HG02588 (cell line): Measurements from ENCODE around the gene GADD45B.
"Not testable (repeated sequence)": the region's sequence is repeated elsewhere in the genome, so short reads cannot be mapped to it uniquely, and the experiment has no call there.

Experiments
- ATAC-seq: cut with Tn5 transposase; IDR thresholded peaks from one replicate; pipeline ENCODE4 v1.9.1; 2021; ENCODE audit warnings: mild to moderate bottlenecking, moderate library complexity; ENCODE audit not compliant: unreplicated experiment

GADD45B gene

DNA sequence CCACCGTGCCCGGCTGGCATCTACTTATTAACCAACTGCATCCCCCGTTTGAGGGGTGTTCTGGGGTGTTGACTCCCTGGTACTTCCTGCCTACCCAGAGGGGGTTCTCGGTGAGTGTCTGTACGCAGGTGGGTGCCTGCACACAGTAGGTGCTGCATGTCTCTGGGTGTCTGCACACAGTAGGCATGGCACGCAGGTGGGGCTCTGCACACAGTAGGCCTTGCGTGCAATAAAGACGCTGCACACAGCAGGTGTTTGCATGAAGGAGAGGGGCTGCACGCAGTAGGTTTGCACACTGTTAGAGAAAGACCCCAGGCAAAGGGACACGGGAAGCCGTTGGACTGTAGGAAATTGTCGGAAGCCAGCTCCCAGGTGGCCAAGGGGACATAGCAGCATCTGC lies 11.2 kb downstream of the GADD45B start:
- ATAC-seq = no peak

DNA sequence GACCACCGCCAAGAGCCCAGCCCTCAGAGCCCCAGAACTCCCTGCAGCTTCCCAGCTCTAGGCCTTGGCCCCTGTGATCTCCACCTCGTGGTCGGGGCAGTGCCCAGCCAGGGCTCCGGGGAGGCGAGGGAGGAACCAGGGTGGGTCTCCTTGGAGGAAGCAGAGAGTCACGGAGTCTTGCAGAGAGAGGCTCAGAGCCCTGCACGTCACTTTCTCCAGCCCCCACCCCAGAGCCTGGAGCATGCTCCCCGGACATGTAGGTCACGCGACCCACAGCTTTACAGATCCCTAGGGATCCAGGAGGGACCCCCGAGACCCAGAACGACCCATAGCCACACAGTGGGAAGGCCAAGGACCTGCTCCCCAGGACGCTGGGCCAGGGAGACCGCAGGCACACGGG lies 11.9 kb downstream of the GADD45B start:
- ATAC-seq = no peak

DNA sequence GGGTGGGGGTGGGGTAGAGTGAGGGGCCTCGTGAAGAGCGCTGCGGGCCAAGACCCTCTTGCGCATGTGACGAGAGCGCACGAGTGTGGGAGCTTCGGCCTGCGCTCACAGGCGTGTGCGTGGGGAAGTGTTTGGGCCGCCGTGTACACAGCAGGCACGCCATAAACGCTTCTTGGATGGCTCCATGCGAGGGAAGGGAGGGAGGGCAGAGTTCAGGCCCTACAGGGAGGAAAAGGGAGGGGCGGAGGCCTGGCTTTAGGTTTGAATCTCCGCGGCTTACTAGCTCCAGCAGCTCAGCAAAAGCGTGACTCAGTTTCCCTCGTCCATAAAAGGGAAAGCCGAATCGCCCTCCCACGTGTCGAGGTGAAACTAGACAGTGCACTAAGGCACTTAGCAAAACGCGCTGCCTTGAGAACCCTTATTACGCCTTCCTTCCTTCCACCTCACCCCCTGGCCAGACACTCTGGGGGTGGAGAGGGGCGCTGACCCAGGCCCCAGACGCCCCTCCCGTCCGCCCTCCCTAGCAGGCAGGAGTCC lies 12.5 kb downstream of the GADD45B start:
- ATAC-seq = no peak

DNA sequence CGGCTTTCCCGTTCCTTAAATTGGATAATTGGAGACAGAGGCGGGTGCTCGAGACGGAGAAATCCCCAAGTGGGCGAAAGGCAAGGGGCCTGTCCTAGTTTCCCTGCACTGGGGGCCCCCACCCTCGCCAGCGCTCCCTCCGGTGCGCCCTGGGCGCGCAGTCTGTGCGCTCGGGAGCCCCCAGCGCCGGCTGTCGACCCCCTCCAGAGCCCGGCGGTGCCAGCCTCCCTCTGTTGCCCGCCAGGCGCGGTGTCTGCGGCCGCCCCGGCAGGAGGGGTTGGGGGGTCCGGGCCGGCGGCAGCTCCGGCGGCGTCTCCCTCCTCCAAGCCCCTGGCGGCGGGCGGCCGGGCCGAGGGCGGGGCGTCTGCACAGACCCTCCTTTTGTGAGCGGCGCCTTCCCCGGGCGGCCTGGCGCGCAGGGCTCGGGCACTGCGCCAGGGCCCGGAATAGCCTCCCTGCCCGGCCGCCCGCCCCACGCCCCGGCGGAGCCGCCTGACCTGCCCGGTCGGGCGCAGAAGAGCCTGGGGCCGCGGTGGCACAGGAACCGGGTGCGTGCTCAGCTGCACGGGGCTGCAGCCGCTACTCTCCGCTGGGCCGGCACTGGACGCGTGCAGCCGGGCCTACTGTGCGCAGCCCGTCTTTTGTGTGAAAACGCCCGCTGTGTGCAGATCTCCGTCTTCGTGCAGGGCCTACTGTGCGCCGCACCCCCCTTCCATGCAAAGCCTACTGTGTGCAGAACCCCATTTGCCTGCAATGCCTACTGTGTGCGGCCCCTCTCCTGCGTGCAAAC lies 13.2 kb downstream of the GADD45B start:
- ATAC-seq = no peak

DNA sequence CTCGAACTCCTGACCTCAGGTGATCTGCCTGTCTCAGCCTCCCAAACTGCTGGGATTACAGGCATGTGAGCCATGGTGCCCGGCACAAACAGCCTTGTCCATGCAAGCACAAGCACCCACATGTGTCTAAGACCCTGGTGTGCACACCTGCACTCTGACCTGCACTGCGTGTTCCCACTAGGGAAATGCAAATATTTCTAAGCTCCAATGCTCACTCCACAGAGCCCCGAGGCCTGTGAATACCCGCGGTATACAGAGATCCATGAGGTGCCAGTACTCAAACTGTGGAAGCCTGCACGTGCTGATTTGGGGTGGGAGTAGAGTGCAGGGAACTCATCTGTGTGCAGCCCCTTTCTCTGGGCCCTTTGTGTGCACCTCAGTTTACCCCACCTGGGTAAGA lies 14.7 kb downstream of the GADD45B start:
- ATAC-seq = no peak

DNA sequence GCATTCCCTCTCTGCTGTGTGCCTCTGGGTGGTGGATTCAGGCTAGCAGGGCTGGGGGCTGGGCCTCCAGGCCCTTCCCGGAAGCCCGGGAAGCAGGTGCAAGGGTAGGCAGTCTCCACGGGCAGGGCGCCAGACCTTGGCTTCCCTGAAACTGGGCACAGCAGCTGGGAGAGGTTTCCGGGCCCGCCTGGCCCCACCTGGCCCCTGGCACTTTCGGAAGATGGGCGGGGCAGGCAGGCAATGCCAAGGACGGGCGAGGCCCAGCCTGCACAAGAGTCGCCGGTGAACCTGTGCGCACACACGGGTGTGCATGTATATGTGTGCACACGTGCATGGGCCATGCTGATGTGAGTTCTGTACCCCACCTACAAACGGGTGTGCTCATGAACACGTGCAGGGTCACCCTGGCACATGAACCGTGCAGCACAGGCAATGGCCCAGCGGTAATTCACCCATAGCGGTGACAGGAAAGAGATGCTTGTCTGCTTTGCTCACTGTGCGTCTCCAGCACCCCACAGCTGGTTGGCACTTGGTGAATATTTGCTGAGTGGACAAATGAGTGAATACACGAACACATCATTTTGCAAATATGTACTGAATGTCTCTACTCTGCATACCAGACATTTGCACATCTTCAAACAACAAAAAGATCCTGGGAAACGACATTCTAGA lies 15.3 kb downstream of the GADD45B start:
- no peak for ATAC-seq

DNA sequence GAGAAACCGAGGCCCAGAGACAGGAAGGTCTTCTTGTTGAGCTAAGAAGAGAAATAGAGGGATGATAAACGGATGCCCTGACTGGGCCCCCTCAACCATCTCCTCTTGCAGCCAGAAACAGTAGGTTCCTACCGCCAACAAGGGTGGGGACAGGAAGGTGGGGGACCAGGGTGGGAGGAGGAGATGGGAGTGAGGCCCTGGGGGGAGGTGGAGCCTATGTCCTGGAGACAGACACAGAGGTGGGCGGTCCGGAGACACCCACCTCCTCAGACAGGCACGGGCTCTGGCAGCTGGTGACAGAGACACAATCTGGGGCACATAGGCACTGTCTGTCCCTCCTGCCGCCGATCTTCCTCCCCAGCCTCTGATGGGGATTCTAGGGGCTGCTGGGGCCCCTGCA lies 16.9 kb downstream of the GADD45B start:
- ATAC-seq = no peak

DNA sequence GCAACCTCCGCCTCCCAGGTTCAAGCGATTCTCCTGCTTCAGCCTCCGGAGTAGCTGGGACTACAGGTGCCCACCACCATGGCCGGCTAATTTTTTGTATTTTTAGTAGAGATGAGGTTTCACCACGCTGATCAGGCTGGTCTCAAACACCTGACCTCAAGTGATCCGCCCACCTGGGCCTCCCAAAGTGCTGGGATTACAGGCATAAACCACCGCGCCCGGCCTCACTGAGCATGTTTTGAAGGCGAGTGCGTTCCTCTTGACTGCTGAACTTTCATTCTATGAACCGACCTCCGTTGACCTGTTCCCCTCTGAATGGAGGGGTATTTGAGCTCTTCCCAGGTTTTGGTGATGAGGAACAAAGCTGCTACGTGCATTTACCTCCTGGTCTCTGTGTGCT lies 17.5 kb downstream of the GADD45B start:
- ATAC-seq = not testable (repeated sequence)

DNA sequence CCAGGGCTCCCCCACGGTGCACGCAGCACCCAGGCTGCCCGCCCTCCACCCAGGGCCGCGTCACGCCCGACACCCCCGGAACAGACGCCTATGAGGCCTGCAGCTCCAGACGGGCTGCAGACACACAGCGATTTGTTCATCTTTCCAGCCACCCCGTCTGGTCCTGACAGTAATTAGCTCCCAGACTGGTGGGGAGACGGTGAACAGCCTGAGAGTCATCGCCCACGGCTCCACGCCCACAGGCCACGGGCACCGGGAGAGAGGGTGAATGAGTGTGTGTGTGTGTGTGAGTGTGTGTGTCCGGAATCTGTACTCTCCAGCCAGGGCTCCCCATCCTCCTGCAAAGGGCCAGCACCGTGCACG lies 18.1 kb downstream of the GADD45B start:
- no peak for ATAC-seq

DNA sequence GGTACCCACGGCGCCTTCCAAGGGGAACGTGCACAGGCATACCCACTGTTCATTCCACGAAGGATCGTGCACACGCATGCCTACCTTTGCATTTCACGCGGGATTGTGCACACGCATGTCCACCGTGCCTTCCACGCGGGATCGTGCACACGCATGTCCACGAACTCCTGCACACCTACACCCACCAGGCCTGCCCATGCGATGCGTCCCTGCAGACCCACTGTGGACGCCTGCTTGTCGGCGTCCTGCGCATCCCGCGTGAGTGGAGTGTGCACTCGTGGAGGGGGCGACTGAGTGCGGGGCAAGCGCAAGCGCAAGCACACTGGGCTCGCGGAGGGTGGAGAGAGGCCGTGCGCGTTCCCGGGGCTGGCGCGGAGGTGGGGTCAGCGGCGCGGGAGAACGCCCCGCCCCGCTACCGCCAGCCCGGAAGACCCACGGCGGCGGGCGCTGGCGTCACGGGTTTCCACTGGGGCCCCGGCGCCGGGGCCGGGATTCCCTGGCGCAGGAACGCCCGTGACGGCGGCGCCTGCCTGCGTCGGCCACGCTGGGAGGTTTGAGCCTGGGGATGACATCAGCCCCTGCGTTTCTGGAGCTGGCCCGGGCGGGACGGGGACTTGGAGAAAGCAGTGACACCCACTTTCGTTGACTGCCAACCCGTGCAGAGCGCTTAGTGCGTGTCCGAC lies 18.7 kb downstream of the GADD45B start:
- ATAC-seq = no peak

DNA sequence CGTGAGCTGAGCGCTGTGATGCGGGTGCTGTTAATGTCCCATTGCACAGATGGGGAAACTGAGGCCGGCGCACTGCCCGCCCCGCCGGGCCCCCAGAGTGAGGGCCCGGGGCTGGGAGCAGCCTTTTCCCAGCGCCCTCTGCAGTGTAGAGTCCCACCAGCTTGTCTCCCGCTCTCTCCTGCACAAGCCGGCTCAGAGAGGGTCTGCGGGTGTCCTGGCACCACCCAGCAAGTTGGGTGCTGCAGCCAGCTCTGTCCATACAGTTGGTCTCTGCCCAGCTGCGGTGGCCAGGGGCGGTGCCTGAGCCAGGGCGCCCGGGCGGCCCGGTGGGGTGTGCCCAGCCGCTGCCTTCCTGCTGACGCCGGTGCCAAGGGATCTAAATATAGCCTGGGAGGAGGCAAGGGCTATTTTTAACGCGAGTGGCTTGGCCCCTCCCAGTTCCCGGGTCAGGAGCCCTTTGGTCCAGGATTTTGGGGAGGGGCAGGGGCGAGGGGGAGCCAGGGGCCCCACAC lies 19.3 kb downstream of the GADD45B start:
- ATAC-seq = no peak

DNA sequence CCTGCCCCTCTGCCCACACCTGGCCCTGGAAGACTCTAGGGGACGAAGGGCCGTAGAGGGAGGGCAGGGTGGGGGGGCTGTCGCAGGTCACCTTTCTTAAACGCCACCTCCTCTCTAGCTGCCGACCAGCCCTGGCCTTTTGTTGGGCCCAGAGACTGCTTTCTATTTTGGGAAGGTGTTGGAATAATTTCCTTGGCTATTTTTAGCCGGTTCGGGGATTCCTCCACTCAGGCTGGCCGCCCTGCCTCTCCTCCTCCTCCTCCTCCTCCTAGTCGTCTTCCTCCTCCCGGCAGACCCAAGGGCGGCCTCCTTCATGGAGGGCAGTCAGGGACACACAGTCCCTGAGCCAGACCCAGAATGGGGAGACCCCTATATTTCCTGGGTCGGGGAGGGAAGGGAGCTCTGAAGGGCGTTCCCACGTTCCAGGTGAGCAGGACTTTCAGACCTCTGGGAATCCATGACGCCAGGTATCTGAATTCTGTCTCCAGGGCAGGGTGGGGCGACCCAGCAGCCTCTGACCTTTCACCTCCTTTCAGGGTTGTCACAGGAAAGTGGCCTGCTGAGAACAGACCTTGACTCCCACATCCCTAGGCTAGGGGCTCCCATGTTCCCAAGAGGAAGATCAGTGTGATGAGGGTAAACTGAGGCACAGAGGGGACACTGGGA lies 19.9 kb downstream of the GADD45B start:
- ATAC-seq = no peak

DNA sequence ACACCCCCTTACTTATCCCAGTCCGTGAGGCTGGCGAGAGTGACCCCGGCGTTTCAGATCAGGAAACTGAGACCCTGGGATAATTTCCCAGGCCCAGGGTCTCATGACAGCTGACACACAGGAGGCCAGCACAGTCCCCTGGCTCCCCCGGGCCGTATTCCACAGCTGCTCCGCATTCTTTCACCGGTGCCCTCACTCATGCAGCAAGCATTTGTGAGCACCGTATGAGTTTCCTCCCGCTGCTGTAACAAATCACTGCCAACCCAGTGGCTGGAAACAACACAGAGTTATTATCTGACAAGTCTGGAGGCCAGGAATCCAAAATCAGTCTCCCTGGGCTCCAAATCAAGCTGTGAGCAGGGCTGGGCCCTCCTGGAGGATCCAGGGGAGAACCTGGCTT lies 21.3 kb downstream of the GADD45B start:
- no peak for ATAC-seq

DNA sequence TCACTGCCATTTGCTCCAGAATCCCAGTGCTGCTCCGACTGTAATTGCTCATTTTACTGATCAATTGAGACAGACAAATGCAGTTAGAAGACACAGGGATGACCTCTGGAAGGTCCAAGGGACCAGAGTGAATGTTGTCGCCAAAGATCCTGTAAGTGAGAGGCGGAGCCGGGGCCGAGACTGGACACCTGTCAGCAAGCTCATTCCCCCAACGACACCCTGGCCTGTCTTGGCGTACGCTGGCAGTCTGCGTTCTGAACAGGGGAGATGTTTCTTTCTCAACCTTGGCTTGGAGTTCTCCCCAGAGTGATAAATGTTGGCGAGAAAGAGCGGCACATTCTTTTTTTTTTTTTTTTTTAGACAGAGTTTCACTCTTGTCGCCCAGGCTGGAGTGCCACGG lies 24.2 kb downstream of the GADD45B start:
- no peak for ATAC-seq

DNA sequence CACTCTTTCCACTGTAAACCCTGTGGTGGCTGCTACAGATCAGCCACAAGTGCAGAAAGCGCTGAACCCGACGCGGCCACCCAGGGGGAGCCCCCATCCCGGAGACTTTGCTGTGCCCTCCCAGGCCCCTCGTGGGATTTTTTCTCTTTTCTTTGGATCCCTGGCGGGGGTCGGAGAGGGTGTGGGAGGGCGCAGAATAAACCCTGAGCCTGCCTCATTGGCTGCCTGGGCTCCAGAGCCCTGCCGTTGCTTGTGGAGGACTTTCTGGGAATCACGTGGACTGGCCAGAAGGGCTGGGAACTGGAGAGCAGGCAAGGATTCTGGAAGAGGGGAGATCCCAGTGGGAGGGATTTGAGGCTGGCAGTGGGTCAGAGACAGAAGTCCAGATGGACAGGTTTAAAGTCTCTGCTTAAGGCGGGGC lies 24.9 kb downstream of the GADD45B start:
- ATAC-seq = no peak

DNA sequence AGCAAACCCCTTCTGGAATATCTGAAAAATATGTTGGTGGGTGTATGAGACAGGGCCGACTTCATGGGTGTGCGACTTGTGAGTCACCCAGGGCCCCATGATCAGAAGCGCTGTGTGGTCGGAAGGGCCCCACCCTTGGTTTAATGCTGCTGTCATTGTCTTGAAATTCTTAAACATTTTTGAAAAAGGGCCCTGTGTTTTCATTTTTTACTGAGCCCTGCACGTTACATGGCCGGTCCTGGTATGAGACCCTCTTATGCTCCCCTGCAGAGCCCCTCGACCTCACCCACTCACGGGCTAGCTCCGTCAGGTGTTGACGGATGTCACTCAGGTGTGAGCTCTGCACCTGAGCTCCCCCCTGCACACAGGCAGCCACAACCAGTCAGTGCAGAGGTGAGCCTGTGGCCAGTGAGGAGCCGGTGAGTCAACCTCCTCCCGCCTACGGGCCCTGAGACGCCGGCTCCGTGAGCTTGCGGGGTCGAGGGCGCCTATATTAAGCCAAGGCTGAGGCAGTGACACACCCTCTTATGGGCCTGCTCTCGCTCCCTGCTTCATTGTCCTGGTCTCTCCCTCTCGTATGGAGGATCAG lies 27.7 kb downstream of the GADD45B start:
- no peak for ATAC-seq

DNA sequence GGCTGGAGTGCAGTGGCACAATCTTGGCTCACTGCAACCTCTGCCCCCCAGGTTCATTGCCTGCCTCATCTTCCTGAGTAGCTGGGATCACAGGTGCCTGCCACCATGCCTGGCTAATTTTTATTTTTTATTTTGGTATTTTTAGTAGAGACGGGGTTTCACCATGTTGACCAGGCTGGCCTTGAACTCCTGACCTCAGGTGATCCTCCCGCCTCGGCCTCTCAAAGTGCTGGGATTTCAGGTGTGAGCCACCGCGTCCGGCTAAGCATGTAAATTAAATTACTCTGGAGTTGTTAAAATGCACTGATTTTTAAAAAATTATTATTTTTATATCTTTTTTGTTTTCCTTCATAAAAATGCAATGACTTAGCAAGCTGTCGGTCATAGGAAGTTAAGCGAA lies 30.7 kb downstream of the GADD45B start:
- not testable (repeated sequence) for ATAC-seq

DNA sequence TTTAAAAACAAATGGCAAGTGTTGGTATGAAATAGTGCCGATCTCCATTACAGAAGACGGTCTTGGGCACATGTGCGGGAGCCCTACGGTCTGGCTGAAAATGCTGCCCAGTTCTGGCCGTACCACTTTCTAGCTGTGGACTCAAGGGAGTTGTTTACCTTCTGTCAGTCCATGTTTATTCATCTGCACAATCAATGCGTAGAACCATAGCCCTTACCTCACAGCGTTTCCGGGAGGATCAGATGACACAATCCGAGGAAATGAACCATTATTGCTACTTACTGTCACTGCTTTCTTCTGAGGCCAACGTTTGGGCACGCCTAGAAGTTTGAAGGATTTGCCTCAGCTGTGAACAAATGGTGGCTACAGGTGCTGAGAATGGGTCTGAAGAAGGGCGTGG lies 31.2 kb downstream of the GADD45B start:
- no peak for ATAC-seq

DNA sequence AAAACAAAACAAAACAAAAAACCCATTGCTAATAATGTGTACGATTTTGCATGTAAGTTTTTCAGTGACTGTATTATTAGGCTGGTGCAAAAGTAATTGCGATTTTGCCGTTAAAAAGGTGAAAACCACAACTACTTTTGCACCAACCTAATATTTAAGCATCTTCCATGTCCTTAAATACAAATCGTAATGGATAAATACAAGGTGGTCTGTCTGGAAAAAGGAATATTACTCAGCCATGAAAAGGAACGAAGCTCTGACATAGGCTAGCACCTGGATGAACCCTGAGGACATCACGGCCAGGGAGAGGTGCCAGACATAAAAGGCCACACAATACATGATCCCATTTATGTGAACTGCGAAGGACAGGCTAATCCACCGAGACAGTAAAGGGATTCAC lies 33.2 kb downstream of the GADD45B start:
- ATAC-seq = no peak

DNA sequence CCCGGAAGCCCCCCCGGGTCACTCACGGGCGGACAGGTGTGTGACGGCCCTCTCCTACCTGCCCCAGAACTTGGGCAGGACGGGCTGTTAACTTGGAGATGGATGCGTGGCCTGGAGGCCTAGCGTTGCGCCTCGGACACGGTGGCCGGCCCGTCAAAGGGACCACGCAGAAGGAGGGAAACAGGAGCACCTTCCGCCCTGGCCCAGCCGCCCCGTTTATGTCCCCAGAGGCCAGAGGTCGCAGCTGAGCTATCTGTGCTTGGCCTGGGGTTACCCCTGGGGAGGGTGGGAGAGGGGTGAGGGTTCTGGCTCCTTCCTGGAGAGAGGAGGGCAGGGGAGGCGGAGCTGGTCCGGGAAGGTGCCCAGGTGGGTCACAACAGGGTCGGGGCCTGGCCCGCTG lies 35.6 kb downstream of the GADD45B start:
- no peak for ATAC-seq

DNA sequence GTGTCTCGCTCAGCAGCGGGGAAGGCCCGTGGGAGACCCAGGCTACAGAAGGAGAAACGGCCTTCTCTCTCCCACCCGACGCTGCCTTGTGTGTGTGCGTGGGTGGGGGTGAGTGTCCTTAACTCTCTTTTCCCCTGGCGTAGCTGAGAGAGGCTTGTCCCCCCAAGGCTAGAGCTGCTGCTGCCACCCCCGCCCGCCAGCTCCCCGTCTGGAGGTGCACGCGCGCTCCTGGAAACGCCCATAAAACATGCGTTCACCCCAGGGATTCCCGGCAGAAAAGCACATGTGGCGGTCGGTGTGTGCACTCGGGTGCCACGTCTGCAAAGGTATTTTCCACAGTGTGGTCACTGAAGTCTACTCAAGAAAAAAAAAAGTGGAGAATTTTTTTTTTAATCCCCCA lies 36.1 kb downstream of the GADD45B start:
- no peak for ATAC-seq
